H9 (cell line): ENCODE measurements around the gene ABCA4. TPM values are rescaled to one million over a fixed set of nuclear protein-coding genes. Genes with fewer than 3 reads are reported as not detected.

Experiments
- DNase-seq: peaks from one replicate; pipeline ENCODE4 v3.0.0-alpha.2; 2017
- H2AFZ ChIP-seq: one replicate; pipeline ENCODE4 v1.6.1; 2013; ENCODE audit warnings: mild to moderate bottlenecking, low read length, control low read depth, moderate library complexity
- H2AK5ac ChIP-seq: 2 replicates; pipeline ENCODE4 v1.6.1; 2013; ENCODE audit warnings: low read length, control low read depth, mixed read lengths; ENCODE audit not compliant: insufficient read length
- H2BK120ac ChIP-seq: one replicate; pipeline ENCODE4 v1.6.1; 2013; ENCODE audit warnings: low read depth, mild to moderate bottlenecking, low read length, control low read depth, inconsistent platforms; ENCODE audit not compliant: poor library complexity, severe bottlenecking
- H2BK12ac ChIP-seq: 2 replicates; pipeline ENCODE4 v1.6.1; 2013; ENCODE audit warnings: low read length, control low read depth, mixed read lengths, low read depth; ENCODE audit not compliant: insufficient read length
- H2BK15ac ChIP-seq: 2 replicates; pipeline ENCODE4 v1.6.1; 2013; ENCODE audit warnings: low read depth, low read length, control low read depth
- H2BK20ac ChIP-seq: one replicate; pipeline ENCODE4 v1.6.1; 2013; ENCODE audit warnings: low read depth, mild to moderate bottlenecking, low read length, control low read depth, inconsistent platforms; ENCODE audit not compliant: poor library complexity, severe bottlenecking
- H2BK5ac ChIP-seq: 2 replicates; pipeline ENCODE4 v1.6.1; 2013; ENCODE audit warnings: low read length, control low read depth, mixed read lengths; ENCODE audit not compliant: insufficient read length
- H3K14ac ChIP-seq: 2 replicates; pipeline ENCODE4 v1.6.1; 2013; ENCODE audit warnings: low read length, control low read depth; ENCODE audit not compliant: insufficient read depth
- H3K18ac ChIP-seq: 2 replicates; pipeline ENCODE4 v1.6.1; 2013; ENCODE audit warnings: low read depth, mild to moderate bottlenecking, mixed read lengths, low read length, control low read depth; ENCODE audit not compliant: insufficient read length
- H3K23ac ChIP-seq: 2 replicates; pipeline ENCODE4 v1.6.1; 2013; ENCODE audit warnings: low read length, control low read depth, mixed read lengths, low read depth; ENCODE audit not compliant: insufficient read length
- H3K23me2 ChIP-seq: 2 replicates; pipeline ENCODE4 v1.6.1; 2013; ENCODE audit warnings: low read depth, mild to moderate bottlenecking, mixed read lengths, low read length, control low read depth; ENCODE audit not compliant: insufficient read length, poor library complexity, severe bottlenecking
- H3K27ac ChIP-seq: 2 replicates; pipeline ENCODE4 v1.5.1; 2013; ENCODE audit warnings: low read length, control low read depth, mixed read lengths, low read depth; ENCODE audit not compliant: insufficient read length
- H3K27me3 ChIP-seq: 2 replicates; pipeline ENCODE4 v1.6.1; 2013; ENCODE audit warnings: low read length, control low read depth, inconsistent platforms; ENCODE audit not compliant: insufficient read depth
- H3K4ac ChIP-seq: 2 replicates; pipeline ENCODE4 v1.6.1; 2013; ENCODE audit warnings: low read depth, mild to moderate bottlenecking, control low read depth, inconsistent platforms, low read length, moderate library complexity
- H3K4me1 ChIP-seq: 2 replicates; pipeline ENCODE4 v1.6.1; 2013; ENCODE audit warnings: low read length, control low read depth, inconsistent platforms; ENCODE audit not compliant: insufficient read depth
- H3K4me2 ChIP-seq: 2 replicates; pipeline ENCODE4 v1.6.1; 2013; ENCODE audit warnings: low read length, control low read depth, mixed read lengths; ENCODE audit not compliant: insufficient read length, insufficient read depth
- H3K56ac ChIP-seq: 2 replicates; pipeline ENCODE4 v1.6.1; 2013; ENCODE audit warnings: low read depth, mild to moderate bottlenecking, mixed read lengths, low read length, control low read depth; ENCODE audit not compliant: insufficient read length
- H3K79me1 ChIP-seq: 2 replicates; pipeline ENCODE4 v1.6.1; 2013; ENCODE audit warnings: low read depth, mild to moderate bottlenecking, moderate library complexity, low read length, control low read depth, inconsistent platforms; ENCODE audit not compliant: insufficient read depth, poor library complexity, severe bottlenecking
- H3K79me2 ChIP-seq: 2 replicates; pipeline ENCODE4 v1.6.1; 2013; ENCODE audit warnings: low read length, control low read depth, inconsistent platforms; ENCODE audit not compliant: insufficient read depth
- H3K9ac ChIP-seq: 2 replicates; pipeline ENCODE4 v1.6.1; 2013; ENCODE audit warnings: low read length, control low read depth, mixed read lengths; ENCODE audit not compliant: insufficient read length; ENCODE audit errors: extremely low read depth
- H3K9me3 ChIP-seq: one replicate; pipeline ENCODE4 v1.6.1; 2013; ENCODE audit warnings: low read depth, low read length, inconsistent platforms; ENCODE audit not compliant: control insufficient read depth
- H3T11ph ChIP-seq: one replicate; pipeline ENCODE4 v1.6.1; 2013; ENCODE audit warnings: mild to moderate bottlenecking, low read length, control low read depth, inconsistent platforms
- H4K20me1 ChIP-seq: one replicate; pipeline ENCODE4 v1.6.1; 2013; ENCODE audit not compliant: control insufficient read depth, insufficient read length, insufficient read depth
- H4K5ac ChIP-seq: 2 replicates; pipeline ENCODE4 v1.6.1; 2013; ENCODE audit warnings: low read depth, mild to moderate bottlenecking, mixed read lengths, low read length, control low read depth; ENCODE audit not compliant: insufficient read length
- H4K8ac ChIP-seq: replicated peaks from 2 replicates; pipeline ENCODE4 v1.6.1; 2013; ENCODE audit warnings: low read length, control low read depth, mixed read lengths, low read depth; ENCODE audit not compliant: insufficient read length
- H4K91ac ChIP-seq: 2 replicates; pipeline ENCODE4 v1.6.1; 2013; ENCODE audit warnings: low read depth, mild to moderate bottlenecking, moderate library complexity, mixed read lengths, low read length, control low read depth; ENCODE audit not compliant: insufficient read length
- H3K27ac Mint-ChIP-seq, 3 experiments: 2 replicates in 2 of 3; 3 replicates in 1 of 3; pipeline ENCODE4 v1.8.0; 2020 to 2021; ENCODE audit warnings: mixed read lengths in 3 of 3, mild to moderate bottlenecking in 1 of 3, moderate library complexity in 1 of 3
- H3K27me3 Mint-ChIP-seq: 2 replicates; pipeline ENCODE4 v1.8.0; 2021; ENCODE audit warnings: low read depth, mild to moderate bottlenecking, moderate library complexity, mixed read lengths
- H3K36me3 Mint-ChIP-seq, 3 experiments: 2 replicates in 2 of 3; 3 replicates in 1 of 3; pipeline ENCODE4 v1.8.0; 2020 to 2021; ENCODE audit warnings: low read depth in 3 of 3, mixed read lengths in 3 of 3; ENCODE audit not compliant: insufficient read depth in 1 of 3
- H3K4me1 Mint-ChIP-seq, 2 experiments: 2 replicates each; pipeline ENCODE4 v1.8.0; 2020; ENCODE audit warnings: mixed read lengths in 2 of 2
- H3K4me3 Mint-ChIP-seq, 2 experiments: 2 replicates in 1 of 2; 3 replicates in 1 of 2; pipeline ENCODE4 v1.8.0; 2020 to 2021; ENCODE audit warnings: mild to moderate bottlenecking in 2 of 2, mixed read lengths in 2 of 2, moderate library complexity in 1 of 2
- H3K9me3 Mint-ChIP-seq, 2 experiments: 2 replicates in 1 of 2; 3 replicates in 1 of 2; pipeline ENCODE4 v1.8.0; 2020; ENCODE audit warnings: mild to moderate bottlenecking in 2 of 2, mixed read lengths in 2 of 2, moderate library complexity in 1 of 2
- WGBS: extraction: QIAGEN DNeasy Blood & Tissue Kit; methylation state at CpG from one replicate; pipeline ENCODE4 v1.1.7; 2013; ENCODE audit warnings: missing lambda C conversion rate, low lambda C conversion rate, mixed read lengths; ENCODE audit not compliant: insufficient read length; ENCODE audit errors: extremely low coverage; 5-methylcytosine and 5-hydroxymethylcytosine counted together
- total RNA-seq: library from RNA; stranded (reverse); gene quantifications from 2 replicates; pipeline ENCODE4 v1.2.1, GENCODE V29; 2021
- TF ChIP-seq, protein P1 (sequence below): fragments of 200-600 bp; sonication (generic); conservative IDR thresholded peaks from 3 replicates; pipeline ENCODE4 v1.8.0; 2021; ENCODE audit warnings: antibody characterized with exemption, mild to moderate bottlenecking

ABCA4 gene
- total RNA-seq, 1 experiment from 2014 or later = not detected

DNA sequence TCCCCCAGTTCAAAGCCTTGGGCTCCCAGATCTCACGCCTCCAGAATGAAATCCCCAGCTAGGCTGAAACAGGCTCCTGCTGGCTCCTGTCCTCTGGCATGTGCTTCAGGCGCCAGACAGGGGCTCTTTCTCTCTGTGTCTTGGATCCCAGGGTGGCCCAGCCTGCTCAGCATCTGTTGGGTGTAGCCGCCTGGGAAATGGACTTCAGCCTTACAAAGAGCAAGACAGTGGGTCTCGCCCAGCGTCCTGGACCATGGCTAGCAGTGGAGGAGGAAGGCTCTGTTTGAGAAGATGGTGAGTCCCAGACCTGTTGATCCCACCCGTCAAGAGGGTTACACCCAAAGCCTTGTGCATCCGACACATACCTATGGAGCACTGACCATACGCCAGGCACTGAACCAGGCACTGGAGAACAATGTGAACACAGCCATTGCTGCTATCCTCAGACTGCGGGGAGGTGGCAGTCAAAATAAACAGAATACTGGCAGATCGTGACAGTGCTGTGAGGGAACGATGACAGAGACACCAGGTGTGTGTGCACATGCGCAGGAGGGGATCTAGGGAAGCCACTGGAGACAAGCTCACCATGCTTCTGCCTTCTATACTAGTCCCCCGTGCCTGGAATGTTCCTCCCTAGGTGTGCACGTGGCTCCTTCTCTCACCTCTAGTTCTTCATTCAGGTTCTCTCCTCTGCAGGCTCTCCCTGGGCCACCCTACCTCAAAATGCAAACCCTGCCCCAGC is 118.7 kb downstream of the ABCA4 start:
- Histone ChIP-seq H2AK5ac (no peak overlapping the region), H3K4ac (no peak overlapping the region), H2BK12ac (no peak overlapping the region), H2BK20ac (no peak overlapping the region), H3K79me1 (no peaks in the 10 kb centered on the region), H3K27ac (no peak overlapping the region), H3K56ac (no peak overlapping the region), H3K4me2 (no peak overlapping the region), H4K8ac (no peak overlapping the region), H3K9me3 (no peaks in the 10 kb centered on the region), H3K4me1 (no peaks in the 10 kb centered on the region), H2BK15ac (no peak overlapping the region), H2AFZ (no peak overlapping the region), H3K14ac (no peak overlapping the region), H4K5ac (no peak overlapping the region), H4K20me1 (no peaks in the 10 kb centered on the region), H2BK120ac (no peak overlapping the region), H3K23ac (no peak overlapping the region), H3K9ac (no peak overlapping the region), H3K27me3 (no peaks in the 10 kb centered on the region), H2BK5ac (no peak overlapping the region), H3K23me2 (no peaks in the 10 kb centered on the region), H3K79me2 (no peaks in the 10 kb centered on the region), H3K18ac (no peak overlapping the region), H3T11ph (no peak overlapping the region), H4K91ac (no peak overlapping the region)
- no CpG with 5 or more reads among the region's 14 CpGs for WGBS
- Mint-ChIP-seq H3K27me3 (no peaks in the 10 kb centered on the region; the same call in 1 of the 2 replicates), H3K27ac (no peak overlapping the region), H3K36me3 (no peaks in the 10 kb centered on the region), H3K9me3 (no peaks in the 10 kb centered on the region), H3K4me3 (no peak overlapping the region), H3K4me1 (no peaks in the 10 kb centered on the region)
- TF ChIP-seq, protein P1, sequence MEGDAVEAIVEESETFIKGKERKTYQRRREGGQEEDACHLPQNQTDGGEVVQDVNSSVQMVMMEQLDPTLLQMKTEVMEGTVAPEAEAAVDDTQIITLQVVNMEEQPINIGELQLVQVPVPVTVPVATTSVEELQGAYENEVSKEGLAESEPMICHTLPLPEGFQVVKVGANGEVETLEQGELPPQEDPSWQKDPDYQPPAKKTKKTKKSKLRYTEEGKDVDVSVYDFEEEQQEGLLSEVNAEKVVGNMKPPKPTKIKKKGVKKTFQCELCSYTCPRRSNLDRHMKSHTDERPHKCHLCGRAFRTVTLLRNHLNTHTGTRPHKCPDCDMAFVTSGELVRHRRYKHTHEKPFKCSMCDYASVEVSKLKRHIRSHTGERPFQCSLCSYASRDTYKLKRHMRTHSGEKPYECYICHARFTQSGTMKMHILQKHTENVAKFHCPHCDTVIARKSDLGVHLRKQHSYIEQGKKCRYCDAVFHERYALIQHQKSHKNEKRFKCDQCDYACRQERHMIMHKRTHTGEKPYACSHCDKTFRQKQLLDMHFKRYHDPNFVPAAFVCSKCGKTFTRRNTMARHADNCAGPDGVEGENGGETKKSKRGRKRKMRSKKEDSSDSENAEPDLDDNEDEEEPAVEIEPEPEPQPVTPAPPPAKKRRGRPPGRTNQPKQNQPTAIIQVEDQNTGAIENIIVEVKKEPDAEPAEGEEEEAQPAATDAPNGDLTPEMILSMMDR = no peak
- DNase-seq = no peak
